ENCODE data around the gene MRI1. TPM values are rescaled to one million over a fixed set of nuclear protein-coding genes. Genes with fewer than 3 reads are reported as not detected.

The MRI1 gene
- polyA plus RNA-seq, 2 of the 4 experiments (the other 2 are of a cell fraction), result 12.6 to 16.2 TPM

DNA sequence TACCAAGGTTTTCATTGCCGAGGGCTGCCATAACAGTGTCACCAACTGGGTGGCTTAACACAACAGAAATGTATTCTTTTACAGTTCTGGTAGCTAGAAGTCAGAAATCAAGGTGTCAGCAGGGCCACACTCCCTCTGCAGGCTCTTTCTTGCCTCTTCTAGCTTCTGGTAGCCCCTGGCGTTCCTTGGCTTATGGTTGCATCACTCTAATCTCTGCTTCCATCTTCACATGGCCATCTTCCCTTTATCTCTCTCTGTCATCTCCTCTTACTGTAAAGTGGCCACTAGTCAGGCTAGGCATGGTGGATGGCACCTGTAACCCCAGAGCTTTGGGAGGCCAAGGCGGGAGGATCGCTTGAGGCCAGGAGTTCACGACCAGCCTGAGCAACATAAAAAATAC, 38.0 kb upstream of the MRI1 start:
- Histone ChIP-seq H3K27ac (no peak overlapping the region), H3K9me3 (no peaks in the 10 kb centered on the region), H3K4me1 (peaks cover 16% of the 10 kb centered on the region), H3K4me2 (no peak overlapping the region), H3K4me3 (no peak overlapping the region)
- no peak for TF ChIP-seq HDAC2 (IDR thresholded peaks at IDR 0.05)
- TF ChIP-seq TFCP2L1 (CRISPR knock-in tag; IDR thresholded peaks at IDR 0.05), result no peak
- TF ChIP-seq FOXS1 (CRISPR knock-in tag; IDR thresholded peaks at IDR 0.05), result no peak
- TF ChIP-seq JUNB (IDR thresholded peaks at IDR 0.05), result no peak
- no peak for TF ChIP-seq GATA3 (IDR thresholded peaks at IDR 0.05; ENCODE audit: borderline replicate concordance)
- TF ChIP-seq ZC3H11A (IDR thresholded peaks at IDR 0.05), result no peak
- TF ChIP-seq ZNF302 (CRISPR knock-in tag; IDR thresholded peaks at IDR 0.05), result no peak
- ChIA-PET POLR2A (no interaction called here), CTCF (interaction anchor here (1.0 kb wide), 1 partner anchor 136 kb away, joined by 3 read pairs; no protein-coding TSS in a partner anchor)
- DNase-seq (ENCODE audit: low read depth in 1 of 2, low spot score in 1 of 2) (no peak), ATAC-seq (no peak), FAIRE-seq (no peak)
- 91% methylated on average over 5 of the region's 5 CpGs for WGBS (ENCODE audit: missing lambda C conversion rate)

DNA sequence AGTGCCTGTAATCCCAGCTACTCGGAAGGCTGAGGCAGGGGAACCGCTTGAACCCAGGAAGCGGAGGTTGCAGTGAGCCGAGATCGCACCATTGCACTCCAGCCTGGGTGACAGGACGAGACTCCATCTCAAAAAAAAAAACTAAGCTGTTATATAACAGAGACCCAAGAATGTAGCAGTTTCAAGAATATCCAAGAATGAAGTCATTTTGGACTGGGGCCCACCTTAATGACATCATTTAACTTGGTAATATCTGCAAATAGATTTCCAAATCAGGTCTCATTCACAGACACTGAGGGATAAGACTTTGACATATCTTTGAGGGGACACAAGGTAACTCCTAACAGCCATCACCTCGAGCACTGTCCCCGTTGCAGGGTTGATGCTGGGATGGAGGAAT, 36.5 kb upstream of the MRI1 start:
- ChIA-PET POLR2A (no interaction called here), CTCF (interaction anchor here (1.8 to 2.3 kb wide), 2 partner anchors 9 to 138 kb away, joined by 5 to 6 read pairs; no protein-coding TSS in a partner anchor)
- DNase-seq (ENCODE audit: low read depth in 1 of 2, low spot score in 1 of 2) (no peak), FAIRE-seq (no peak), ATAC-seq (no peak)
- peaks cover 16% of the 10 kb centered on the region for H3K4me1 ChIP-seq
- no peaks in the 10 kb centered on the region for H3K9me3 ChIP-seq
- no peak overlapping the region for H3K4me2 ChIP-seq
- H3K4me3 ChIP-seq, result no peak overlapping the region
- 78% methylated on average over 8 of the region's 8 CpGs for WGBS (ENCODE audit: missing lambda C conversion rate)
- no peak overlapping the region for H3K27ac ChIP-seq
- TF ChIP-seq KDM1A (IDR thresholded peaks at IDR 0.05; ENCODE audit: low read depth), result no peak
- no peak for TF ChIP-seq RCOR1 (IDR thresholded peaks at IDR 0.05; ENCODE audit: low read depth, low read length)
- TF ChIP-seq KDM5A (IDR thresholded peaks at IDR 0.05), result no peak
- TF ChIP-seq SREBF2 (IDR thresholded peaks at IDR 0.05), result no peak
- TF ChIP-seq RNF2 (IDR thresholded peaks at IDR 0.05; ENCODE audit: borderline replicate concordance, low read depth), result no peak
- TF ChIP-seq CHD2 (IDR thresholded peaks at IDR 0.05; ENCODE audit: low read length, partially characterized antibody), result no peak
- TF ChIP-seq ZC3H11A (IDR thresholded peaks at IDR 0.05), result no peak
- no peak for TF ChIP-seq HOXA7 (CRISPR knock-in tag; IDR thresholded peaks at IDR 0.05)
- TF ChIP-seq, protein P1, sequence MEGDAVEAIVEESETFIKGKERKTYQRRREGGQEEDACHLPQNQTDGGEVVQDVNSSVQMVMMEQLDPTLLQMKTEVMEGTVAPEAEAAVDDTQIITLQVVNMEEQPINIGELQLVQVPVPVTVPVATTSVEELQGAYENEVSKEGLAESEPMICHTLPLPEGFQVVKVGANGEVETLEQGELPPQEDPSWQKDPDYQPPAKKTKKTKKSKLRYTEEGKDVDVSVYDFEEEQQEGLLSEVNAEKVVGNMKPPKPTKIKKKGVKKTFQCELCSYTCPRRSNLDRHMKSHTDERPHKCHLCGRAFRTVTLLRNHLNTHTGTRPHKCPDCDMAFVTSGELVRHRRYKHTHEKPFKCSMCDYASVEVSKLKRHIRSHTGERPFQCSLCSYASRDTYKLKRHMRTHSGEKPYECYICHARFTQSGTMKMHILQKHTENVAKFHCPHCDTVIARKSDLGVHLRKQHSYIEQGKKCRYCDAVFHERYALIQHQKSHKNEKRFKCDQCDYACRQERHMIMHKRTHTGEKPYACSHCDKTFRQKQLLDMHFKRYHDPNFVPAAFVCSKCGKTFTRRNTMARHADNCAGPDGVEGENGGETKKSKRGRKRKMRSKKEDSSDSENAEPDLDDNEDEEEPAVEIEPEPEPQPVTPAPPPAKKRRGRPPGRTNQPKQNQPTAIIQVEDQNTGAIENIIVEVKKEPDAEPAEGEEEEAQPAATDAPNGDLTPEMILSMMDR (IDR thresholded peaks at IDR 0.05), result no peak
- TF ChIP-seq HES2 (IDR thresholded peaks at IDR 0.05), result no peak
- TF ChIP-seq ZFP36 (IDR thresholded peaks at IDR 0.05; ENCODE audit: borderline replicate concordance, partially characterized antibody), result no peak
- TF ChIP-seq, protein P2, sequence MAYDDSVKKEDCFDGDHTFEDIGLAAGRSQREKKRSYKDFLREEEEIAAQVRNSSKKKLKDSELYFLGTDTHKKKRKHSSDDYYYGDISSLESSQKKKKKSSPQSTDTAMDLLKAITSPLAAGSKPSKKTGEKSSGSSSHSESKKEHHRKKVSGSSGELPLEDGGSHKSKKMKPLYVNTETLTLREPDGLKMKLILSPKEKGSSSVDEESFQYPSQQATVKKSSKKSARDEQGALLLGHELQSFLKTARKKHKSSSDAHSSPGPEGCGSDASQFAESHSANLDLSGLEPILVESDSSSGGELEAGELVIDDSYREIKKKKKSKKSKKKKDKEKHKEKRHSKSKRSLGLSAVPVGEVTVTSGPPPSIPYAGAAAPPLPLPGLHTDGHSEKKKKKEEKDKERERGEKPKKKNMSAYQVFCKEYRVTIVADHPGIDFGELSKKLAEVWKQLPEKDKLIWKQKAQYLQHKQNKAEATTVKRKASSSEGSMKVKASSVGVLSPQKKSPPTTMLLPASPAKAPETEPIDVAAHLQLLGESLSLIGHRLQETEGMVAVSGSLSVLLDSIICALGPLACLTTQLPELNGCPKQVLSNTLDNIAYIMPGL (CRISPR knock-in tag; IDR thresholded peaks at IDR 0.05; ENCODE audit: borderline replicate concordance), result no peak
- no peak for TF ChIP-seq CHD4 (IDR thresholded peaks at IDR 0.05; ENCODE audit: borderline replicate concordance)
- TF ChIP-seq USF2 (IDR thresholded peaks at IDR 0.05), result no peak
- no peak for TF ChIP-seq HEYL (CRISPR knock-in tag; IDR thresholded peaks at IDR 0.05)
- TF ChIP-seq BHLHE40 (IDR thresholded peaks at IDR 0.05; ENCODE audit: low read depth, low read length), result no peak
- TF ChIP-seq POLR2A (IDR thresholded peaks at IDR 0.05; ENCODE audit: low read length), result no peak
- no peak for TF ChIP-seq SMC3 (IDR thresholded peaks at IDR 0.05)
- no peak for TF ChIP-seq ZSCAN20 (CRISPR knock-in tag; IDR thresholded peaks at IDR 0.05)
- TF ChIP-seq JUNB (IDR thresholded peaks at IDR 0.05), result no peak

All from A549 (cell line).